ENCODE data around the gene CTPS2.

Gene CTPS2

GRCh38 chrX:16711893-16712547 lies 449 bp downstream of the CTPS2 start:
- no peak for DNase-seq

- no peak for DNase-seq
These were observed 1.2 kb downstream of the CTPS2 start for GRCh38 chrX:16711219-16711811.

GRCh38 chrX:16708016-16708415 lies 4.5 kb downstream of the CTPS2 start:
- DNase-seq = no peak

DNA sequence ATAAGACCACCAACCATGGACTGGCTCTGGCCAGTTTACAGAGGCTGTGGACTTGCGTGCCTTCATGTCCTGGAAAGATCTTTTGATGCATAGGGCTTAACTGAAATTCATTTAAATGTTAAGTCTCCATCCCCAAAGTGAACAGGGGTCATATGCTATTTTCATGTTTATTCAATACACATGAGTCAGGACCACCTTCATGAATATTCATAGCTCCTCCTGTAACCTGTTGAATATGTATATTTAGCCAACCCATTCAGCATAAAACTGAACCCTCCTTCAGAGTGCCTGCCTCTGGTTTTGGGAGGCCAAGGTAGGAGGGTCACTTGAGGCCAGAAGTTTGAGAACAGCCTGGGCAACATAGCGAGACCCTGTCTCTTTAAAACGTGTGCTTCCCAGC lies 7.1 kb downstream of the CTPS2 start:
- DNase-seq = no peak

DNA sequence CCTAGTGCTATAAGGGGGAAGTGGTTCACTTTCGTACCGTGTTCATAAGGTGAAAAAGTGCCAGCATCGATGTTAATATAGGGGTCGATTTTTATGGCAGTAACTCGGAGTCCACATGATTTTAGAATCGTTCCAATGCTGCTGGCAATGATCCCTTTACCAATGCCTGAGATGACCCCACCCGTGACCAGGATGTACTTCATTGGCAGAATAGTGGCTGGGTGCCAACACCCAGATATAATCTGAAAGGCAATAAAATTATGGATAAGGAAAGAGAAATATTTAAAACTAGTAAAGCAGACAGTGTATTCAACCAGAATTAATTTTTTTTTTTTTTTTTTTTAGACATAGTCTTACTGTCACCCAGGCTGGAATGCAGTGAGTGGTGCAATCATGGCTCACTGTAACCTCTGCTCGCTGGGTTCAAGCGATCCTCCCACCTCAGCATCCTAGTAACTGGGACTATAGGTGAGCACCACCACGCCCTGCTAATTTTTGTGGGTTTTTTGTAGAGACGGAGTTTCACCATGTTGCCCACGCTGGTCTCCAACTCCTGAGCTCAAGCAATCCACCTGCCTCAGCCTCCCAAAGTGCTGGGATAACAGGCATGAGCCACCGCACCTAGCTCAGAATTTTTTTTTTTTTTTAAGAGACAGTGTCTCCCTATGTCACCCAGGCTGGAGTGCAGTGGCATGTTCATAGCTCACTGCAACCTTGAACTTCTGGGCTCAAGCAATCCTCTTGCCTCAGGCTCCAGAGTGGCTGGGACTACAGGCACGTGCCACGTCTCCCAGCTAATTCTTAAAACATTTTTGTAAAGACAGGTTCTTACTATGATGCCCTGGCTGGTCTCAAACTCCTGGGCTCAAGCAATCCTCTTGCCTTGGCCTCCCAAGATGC lies 9.5 kb downstream of the CTPS2 start:
- DNase-seq = no peak

DNA sequence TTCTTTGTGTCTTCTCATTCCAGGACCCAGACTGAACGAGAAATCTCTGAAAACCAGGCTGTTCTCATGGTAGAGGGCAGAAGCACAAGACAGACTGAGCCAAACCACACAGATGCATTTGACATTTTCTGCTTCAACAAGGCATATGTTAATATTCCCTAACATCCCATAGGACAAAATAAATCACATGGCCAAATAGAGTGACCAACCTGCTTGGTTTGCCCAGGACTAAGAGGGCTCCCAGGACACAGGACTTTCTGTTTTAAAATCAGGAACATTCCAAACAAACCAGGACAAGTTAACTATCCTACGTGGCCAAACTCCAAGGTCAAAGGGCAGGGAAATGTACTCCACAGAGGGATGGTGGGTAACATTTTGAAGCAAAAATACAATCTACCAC lies 11.7 kb downstream of the CTPS2 start:
- no peak for DNase-seq

DNA sequence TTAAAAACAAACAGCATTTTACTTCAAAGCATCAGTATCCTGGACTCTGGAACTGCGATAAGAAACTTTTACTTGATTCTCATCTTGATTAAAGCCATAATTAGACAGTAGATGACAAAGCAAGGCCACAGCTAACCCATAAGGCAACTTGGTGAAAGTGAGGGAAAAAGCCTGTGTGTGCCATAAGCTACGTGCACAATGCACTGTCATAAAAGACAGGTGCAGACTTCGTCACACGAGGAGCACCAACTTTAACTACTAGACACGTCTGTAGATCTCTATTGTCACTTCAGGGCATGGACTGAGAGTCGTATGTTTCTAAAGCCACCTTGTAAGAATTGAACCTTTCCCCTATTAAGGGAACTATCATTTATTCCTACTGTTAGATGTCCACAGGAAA lies 13.1 kb downstream of the CTPS2 start:
- DNase-seq = no peak

GRCh38 chrX:16696956-16697355 lies 15.5 kb downstream of the CTPS2 start:
- DNase-seq = no peak

DNA sequence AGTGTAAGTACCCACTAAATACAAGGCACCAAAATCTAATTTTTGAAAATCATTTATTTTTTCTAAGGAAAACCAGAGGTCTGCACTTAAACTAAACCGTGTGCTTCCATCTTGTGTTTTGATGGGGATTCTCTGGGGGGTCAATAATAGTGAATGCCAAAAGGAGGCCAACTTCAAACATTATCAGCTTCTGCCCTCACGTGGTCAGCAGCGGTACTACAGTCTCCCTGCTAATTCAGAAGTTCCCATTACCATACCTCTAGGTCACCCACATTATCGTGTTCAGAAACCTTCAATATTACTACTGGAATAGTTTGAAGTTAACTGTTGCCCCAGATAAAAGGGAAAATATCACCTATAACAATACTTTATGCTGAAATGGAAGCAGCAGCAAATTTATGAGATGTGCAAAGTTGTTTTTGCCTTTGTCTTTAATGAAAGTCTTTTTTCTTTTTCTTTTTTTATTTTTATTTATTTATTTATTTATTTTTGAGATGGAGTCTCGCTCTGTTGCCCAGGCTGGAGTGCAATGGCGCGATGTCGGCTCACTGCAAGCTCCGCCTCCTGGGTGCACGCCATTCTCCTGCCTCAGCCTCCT lies 17.3 kb downstream of the CTPS2 start:
- DNase-seq = no peak

- no peak for DNase-seq
These were observed 25.0 kb downstream of the CTPS2 start for GRCh38 chrX:16687514-16687913.

DNA sequence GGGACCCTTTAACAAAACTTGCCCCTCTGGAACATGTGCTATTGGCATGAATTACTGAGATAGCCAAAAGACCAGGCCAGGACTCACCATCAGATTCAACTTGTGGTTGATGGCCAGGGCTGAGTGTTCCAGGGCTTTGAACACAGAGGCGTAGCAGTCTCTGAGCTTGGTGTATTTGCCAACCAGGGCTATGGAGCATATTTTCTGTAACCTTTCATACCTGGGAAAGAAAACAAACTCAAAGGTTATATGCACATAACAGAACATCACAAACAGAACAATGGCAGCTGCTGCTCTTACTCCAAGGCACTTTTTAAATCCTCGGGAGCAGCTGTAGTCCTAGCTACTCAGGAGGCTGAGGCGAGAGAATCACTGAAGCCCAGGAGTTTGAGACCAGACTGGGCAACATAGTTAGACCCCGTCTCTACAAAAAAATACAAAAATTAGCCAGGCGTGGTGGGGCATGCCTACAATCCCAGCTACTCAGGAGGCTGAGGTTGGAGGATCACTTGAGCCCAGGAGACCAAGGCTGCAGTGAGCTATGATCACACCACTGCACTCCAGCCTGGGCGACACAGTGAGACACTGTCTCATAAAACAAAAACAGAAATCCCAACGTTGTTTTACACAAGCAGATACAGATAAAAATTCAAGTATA lies 29.3 kb downstream of the CTPS2 start:
- DNase-seq = no peak

GRCh38 chrX:16678689-16679088 lies 33.8 kb downstream of the CTPS2 start:
- no peak for DNase-seq

DNA sequence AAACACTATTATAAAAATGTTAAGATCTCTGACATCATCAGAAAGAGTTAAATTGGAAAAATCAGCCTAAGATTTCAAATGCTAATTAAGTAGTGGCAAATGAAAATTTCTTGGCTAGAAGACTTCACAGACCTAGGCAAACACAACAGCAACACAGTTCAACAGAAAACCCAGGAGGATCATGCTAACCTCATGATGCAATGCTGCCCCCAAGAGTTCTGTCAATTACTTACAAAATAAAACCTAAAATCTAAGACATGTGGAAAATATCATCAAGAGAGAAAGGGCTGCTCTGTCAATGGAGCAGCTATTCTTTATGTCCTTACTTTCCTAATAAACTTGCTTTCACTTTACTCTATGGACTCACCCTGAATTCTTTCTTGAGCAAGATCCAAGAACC lies 41.5 kb downstream of the CTPS2 start:
- no peak for DNase-seq

GRCh38 chrX:16666541-16666940 lies 45.9 kb downstream of the CTPS2 start:
- DNase-seq = no peak

- DNase-seq = no peak
These were observed 47.4 kb downstream of the CTPS2 start for GRCh38 chrX:16665089-16665488.

- no peak for DNase-seq
These were observed 47.8 kb downstream of the CTPS2 start for GRCh38 chrX:16664626-16665025.

DNA sequence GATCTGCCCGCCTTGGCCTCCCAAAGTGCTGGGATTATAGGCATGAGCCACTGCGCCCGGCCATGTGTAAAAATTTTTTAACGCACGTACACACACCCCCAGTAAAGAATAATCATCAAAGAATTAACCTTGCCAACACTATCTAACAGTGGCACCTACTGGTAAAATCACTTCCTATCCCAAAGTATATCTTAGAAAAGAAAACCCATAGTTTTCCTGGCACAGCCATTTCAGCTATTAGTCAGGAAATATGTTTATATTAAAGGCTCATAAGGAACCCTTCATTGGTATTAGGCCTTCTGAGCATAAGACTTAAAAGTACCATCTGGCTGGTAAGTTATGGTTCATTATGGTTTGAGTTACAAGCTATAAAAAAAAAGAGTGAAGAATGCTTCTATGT lies 48.4 kb downstream of the CTPS2 start:
- DNase-seq = no peak

- DNase-seq = no peak
These were observed 50.1 kb downstream of the CTPS2 start for GRCh38 chrX:16662402-16662801.

DNA sequence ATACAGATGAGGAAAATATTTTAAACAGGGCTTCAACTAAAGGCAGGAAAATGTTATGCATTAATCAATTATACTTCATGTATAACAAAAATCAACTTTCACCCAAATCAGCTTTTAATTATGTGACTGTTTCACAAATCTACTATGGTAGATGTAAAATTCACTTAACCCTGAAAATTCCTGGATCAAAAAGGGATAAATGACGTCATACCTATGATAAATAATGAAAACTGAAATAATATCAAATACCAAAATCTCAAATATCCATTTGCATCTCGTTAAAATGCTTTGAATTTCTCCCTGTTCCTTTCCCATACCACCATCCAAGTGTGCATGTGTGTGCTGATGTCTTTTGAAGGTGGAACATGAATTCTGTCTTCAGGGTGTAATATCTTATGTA lies 51.0 kb downstream of the CTPS2 start:
- DNase-seq = no peak

- no peak for DNase-seq
These were observed 53.1 kb downstream of the CTPS2 start for GRCh38 chrX:16659321-16659720.

DNA sequence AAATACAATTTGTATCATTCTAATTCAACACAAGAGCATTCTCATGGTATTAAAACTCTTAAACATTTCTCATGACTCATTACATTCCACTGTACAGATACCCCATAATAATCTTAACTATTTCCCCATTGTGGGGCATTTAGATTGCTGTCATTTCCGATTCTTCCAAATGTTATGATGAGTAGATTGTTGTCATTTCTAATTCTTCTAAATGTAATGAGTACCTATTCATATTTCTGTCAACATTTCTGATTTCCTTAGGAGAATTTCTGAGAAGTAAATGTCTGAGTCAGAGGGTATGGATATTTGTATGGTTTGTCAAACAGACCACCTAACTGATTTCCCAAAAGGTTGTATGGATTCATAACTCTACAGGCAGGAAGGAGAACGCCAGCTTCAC lies 54.2 kb downstream of the CTPS2 start:
- DNase-seq = no peak

GRCh38 chrX:16654093-16654492 lies 58.4 kb downstream of the CTPS2 start:
- DNase-seq = no peak

- no peak for DNase-seq
These were observed 59.0 kb downstream of the CTPS2 start for GRCh38 chrX:16653424-16653823.
